HFFc6 (cell line): ENCODE data around the gene DPP8. TPM values are rescaled to one million over a fixed set of nuclear protein-coding genes. Genes with fewer than 3 reads are reported as not detected.

Source experiments
- DNase-seq: peaks from one replicate; pipeline ENCODE4 v3.0.0-alpha.2; 2018
- H3K27ac Mint-ChIP-seq: 2 replicates; pipeline ENCODE4 v1.8.0; 2020; ENCODE audit warnings: mild to moderate bottlenecking, mixed read lengths
- H3K27me3 Mint-ChIP-seq: 2 replicates; pipeline ENCODE4 v1.8.0; 2021; ENCODE audit warnings: mild to moderate bottlenecking, moderate library complexity, mixed read lengths; ENCODE audit not compliant: insufficient read depth
- H3K36me3 Mint-ChIP-seq: 2 replicates; pipeline ENCODE4 v1.8.0; 2021; ENCODE audit warnings: low read depth, mixed read lengths
- H3K4me1 Mint-ChIP-seq: 2 replicates; pipeline ENCODE4 v1.8.0; 2020; ENCODE audit warnings: low read depth, mixed read lengths
- H3K4me3 Mint-ChIP-seq: 2 replicates; pipeline ENCODE4 v1.8.0; 2020; ENCODE audit warnings: mild to moderate bottlenecking, moderate library complexity, mixed read lengths
- H3K9me3 Mint-ChIP-seq: 2 replicates; pipeline ENCODE4 v1.8.0; 2020; ENCODE audit warnings: mild to moderate bottlenecking, mixed read lengths
- CTCF ChIP-seq: fragments of 200-600 bp; sonication (generic); IDR thresholded peaks from 2 replicates; pipeline ENCODE4 v1.5.0; 2021; ENCODE audit warnings: antibody characterized with exemption, mild to moderate bottlenecking
- total RNA-seq, 6 experiments: library from RNA; stranded (reverse); fragmentation: NEBNext Ultra II Directional; extraction: Animal tissue kit (Norgen Biotek cat#: 25700); gene quantifications; 2 replicates in 1 of 6; 3 replicates in 5 of 6; pipeline ENCODE4 v1.2.3, GENCODE V29; 2021

DPP8 gene
- total RNA-seq, 6 experiments from 2014 or later: 24.9 to 34.9 (median 30.9) TPM

GRCh38 chr15:65420975-65421359 lies 96.5 kb downstream of the DPP8 start:
- Mint-ChIP-seq H3K4me1 (peaks cover 25% of the 10 kb centered on the region), H3K4me3 (no peak overlapping the region), H3K36me3 (peaks cover 5% of the 10 kb centered on the region; the same call in 1 of the 2 replicates), H3K27me3 (peaks cover 63% of the 10 kb centered on the region), H3K9me3 (no peaks in the 10 kb centered on the region), H3K27ac (no peak overlapping the region)
- no peak for DNase-seq
- TF ChIP-seq CTCF: no peak

- no peak overlapping the region for H3K27ac Mint-ChIP-seq
- peaks cover 5% of the 10 kb centered on the region; the same call in 1 of the 2 replicates for H3K36me3 Mint-ChIP-seq
- H3K9me3 Mint-ChIP-seq: no peaks in the 10 kb centered on the region
- no peak for DNase-seq
- H3K27me3 Mint-ChIP-seq: peaks cover 49% of the 10 kb centered on the region
- no peak overlapping the region for H3K4me3 Mint-ChIP-seq
- no peak for TF ChIP-seq CTCF
- H3K4me1 Mint-ChIP-seq: peaks cover 30% of the 10 kb centered on the region
These were observed 98.9 kb downstream of the DPP8 start for GRCh38 chr15:65418596-65418995.

GRCh38 chr15:65416845-65417416 lies 100.6 kb downstream of the DPP8 start:
- peaks cover 38% of the 10 kb centered on the region for H3K27me3 Mint-ChIP-seq
- TF ChIP-seq CTCF: no peak
- H3K36me3 Mint-ChIP-seq: peaks cover 5% of the 10 kb centered on the region; the same call in 1 of the 2 replicates
- H3K4me1 Mint-ChIP-seq: peaks cover 19% of the 10 kb centered on the region
- H3K27ac Mint-ChIP-seq: no peak overlapping the region
- H3K4me3 Mint-ChIP-seq: no peak overlapping the region
- H3K9me3 Mint-ChIP-seq: no peaks in the 10 kb centered on the region
- DNase-seq: no peak

- H3K4me1 Mint-ChIP-seq: peaks cover 7% of the 10 kb centered on the region
- no peak for DNase-seq
- H3K27me3 Mint-ChIP-seq: peaks cover 31% of the 10 kb centered on the region
- peaks cover 1% of the 10 kb centered on the region; the same call in 1 of the 2 replicates for H3K36me3 Mint-ChIP-seq
- no peak for TF ChIP-seq CTCF
- H3K4me3 Mint-ChIP-seq: no peak overlapping the region
- H3K27ac Mint-ChIP-seq: no peak overlapping the region
- H3K9me3 Mint-ChIP-seq: no peaks in the 10 kb centered on the region
These were observed 102.5 kb downstream of the DPP8 start for GRCh38 chr15:65414841-65415621.

- no peak for TF ChIP-seq CTCF
- no peak overlapping the region for H3K4me3 Mint-ChIP-seq
- no peak overlapping the region for H3K27ac Mint-ChIP-seq
- peaks cover 24% of the 10 kb centered on the region for H3K27me3 Mint-ChIP-seq
- DNase-seq: no peak
- no peaks in the 10 kb centered on the region for H3K9me3 Mint-ChIP-seq
- no peaks in the 10 kb centered on the region for H3K36me3 Mint-ChIP-seq
- H3K4me1 Mint-ChIP-seq: peaks cover 15% of the 10 kb centered on the region
These were observed 103.7 kb downstream of the DPP8 start for GRCh38 chr15:65413760-65414144.
